Esophagus squamous epithelium (tissue), 4 donors: Measurements from ENCODE around the gene AIF1.

Source experiments
- CTCF ChIP-seq, 6 experiments: fragments of 450-650 bp in 4 of 6; fragments of 200-600 bp in 2 of 6; sonication (generic) in 2 of 6; IDR thresholded peaks; one replicate each; pipeline ENCODE4 v1.5.1; 2016 to 2019; ENCODE audit warnings: antibody characterized with exemption in 6 of 6, mild to moderate bottlenecking in 4 of 6, moderate library complexity in 4 of 6
- POLR2A ChIP-seq, 4 donors: fragments of 450-650 bp; IDR thresholded peaks; one replicate each; pipeline ENCODE4 v1.6.1; 2017; ENCODE audit warnings: antibody characterized with exemption in 4 of 4, mild to moderate bottlenecking in 4 of 4, moderate library complexity in 3 of 4

GRCh38 chr6:31651602-31652191, 36.7 kb downstream of the AIF1 start:
- TF ChIP-seq CTCF (IDR thresholded peaks at IDR 0.05) (no peak), POLR2A (IDR thresholded peaks at IDR 0.05) (no peak)
